Upper lobe of left lung (tissue), 6 donors: ENCODE measurements around the gene SLC44A2. TPM values are rescaled to one million over a fixed set of nuclear protein-coding genes. Genes with fewer than 3 reads are reported as not detected.

Experiments used
- ATAC-seq, 2 donors: fragments of 200-7000 bp; cut with Tn5 transposase; one replicate each; pipeline ENCODE4 v1.9.1; 2022; ENCODE audit warnings: mild to moderate bottlenecking in 2 of 2, moderate library complexity in 2 of 2; ENCODE audit not compliant: low FRiP score in 2 of 2
- DNase-seq, 2 donors: peaks; one replicate each; pipeline ENCODE4 v3.0.0-alpha.2; 2019 to 2020
- H3K27ac ChIP-seq, 4 donors: fragments of 200-600 bp; sonication (generic); one replicate each; pipeline ENCODE4 v1.5.1; 2016 to 2019
- H3K27me3 ChIP-seq, 4 donors: fragments of 200-600 bp; sonication (generic); one replicate each; pipeline ENCODE4 v1.5.1; 2017 to 2019
- H3K36me3 ChIP-seq, 4 donors: fragments of 200-600 bp; sonication (generic); one replicate each; pipeline ENCODE4 v1.5.1; 2016 to 2019
- H3K4me1 ChIP-seq, 4 donors: fragments of 200-600 bp; sonication (generic); one replicate each; pipeline ENCODE4 v1.5.1; 2018 to 2019
- H3K4me3 ChIP-seq, 4 donors: fragments of 200-600 bp; sonication (generic); one replicate each; pipeline ENCODE4 v1.5.1; 2017 to 2019; ENCODE audit warnings: mild to moderate bottlenecking in 2 of 4, moderate library complexity in 1 of 4
- H3K9me3 ChIP-seq, 4 donors: fragments of 200-600 bp; sonication (generic); one replicate each; pipeline ENCODE4 v1.5.1; 2018 to 2019
- CTCF ChIP-seq, 6 experiments: fragments of 450-650 bp in 4 of 6; fragments of 200-600 bp in 2 of 6; sonication (generic) in 2 of 6; IDR thresholded peaks; one replicate each; pipeline ENCODE4 v1.5.1; 2016 to 2019; ENCODE audit warnings: antibody characterized with exemption in 6 of 6
- EP300 ChIP-seq, 4 donors: sonication (generic); formaldehyde crosslinking; IDR thresholded peaks; one replicate each; pipeline ENCODE4 v1.5.1; 2017; ENCODE audit warnings: antibody characterized with exemption in 4 of 4, control low read depth in 2 of 4
- POLR2A ChIP-seq, 4 donors: fragments of 450-650 bp; IDR thresholded peaks; one replicate each; pipeline ENCODE4 v1.5.1; 2016 to 2017; ENCODE audit warnings: antibody characterized with exemption in 4 of 4, mild to moderate bottlenecking in 2 of 4
- POLR2AphosphoS5 ChIP-seq, 2 donors: sonication (generic); formaldehyde crosslinking; IDR thresholded peaks; one replicate each; pipeline ENCODE4 v1.5.1; 2017; ENCODE audit warnings: antibody characterized with exemption in 2 of 2
- WGBS, 2 donors: methylation state at CpG; one replicate each; pipeline ENCODE4 v1.1.5; 2017 to 2018; 5-methylcytosine and 5-hydroxymethylcytosine counted together
- total RNA-seq, 6 donors: library from RNA; depleted of rRNA in 4 of 6; stranded (reverse); fragments of >200 nt in 4 of 6; gene quantifications; one replicate each; pipeline versions ENCODE4 v1.1.0 to v1.2.1, GENCODE V29; 2016 to 2021
- donor health status: DM: no; HTN: no; CAD: no; lungs with moderate emphysema.
- donor health status: DM: no; HTN: yes; CAD: no; lungs with severe emphysema.

SLC44A2 gene
- total RNA-seq, 6 donors from 2014 or later, result 117 to 333 (median 197) TPM

GRCh38 chr19:10602330-10603083 lies 22.8 kb upstream of the SLC44A2 start:
- no peaks in the 10 kb centered on the region for H3K36me3 ChIP-seq
- ATAC-seq, result peak; percentile 94 to 98

GRCh38 chr19:10603084-10603872 lies 22.1 kb upstream of the SLC44A2 start:
- TF ChIP-seq POLR2AphosphoS5 (IDR thresholded peaks at IDR 0.05), result peak in 1 of 2 donors; percentile 50
- TF ChIP-seq CTCF (IDR thresholded peaks at IDR 0.05), result peak in 1 of 6 experiments; percentile 11
- peak in 1 of 4 donors; percentile 31 for TF ChIP-seq EP300 (IDR thresholded peaks at IDR 0.05)
- peak in 1 of 4 donors; percentile 49 for TF ChIP-seq POLR2A (IDR thresholded peaks at IDR 0.05)
- no peaks in the 10 kb centered on the region for H3K27me3 ChIP-seq
- ATAC-seq, result peak; percentile 48 to 64
- H3K4me3 ChIP-seq, result peak overlapping the region; percentile 72 to 99 (median 98)
- H3K4me1 ChIP-seq, result peaks cover 30 to 46% (median 43%) of the 10 kb centered on the region in 4 donors
- peak overlapping the region; percentile 90 to 98 (median 95) for H3K27ac ChIP-seq
- WGBS, 2 donors, result 3 to 6% methylated on average over 17 to 18 of the region's 19 CpGs
- H3K36me3 ChIP-seq, result no peaks in the 10 kb centered on the region
- DNase-seq, result peak; percentile 58 to 63
- H3K9me3 ChIP-seq, result no peaks in the 10 kb centered on the region

More at GRCh38 chr19:10602330-10603083, 22.8 kb upstream of the SLC44A2 start:
- Histone ChIP-seq H3K4me3 (peak overlapping the region; percentile 72 to 99 (median 98)), H3K4me1 (peaks cover 30 to 46% (median 43%) of the 10 kb centered on the region in 4 donors), H3K27me3 (no peaks in the 10 kb centered on the region), H3K9me3 (no peaks in the 10 kb centered on the region), H3K27ac (peak overlapping the region; percentile 90 to 98 (median 95))
- TF ChIP-seq CTCF (IDR thresholded peaks at IDR 0.05) (peak in 1 of 6 experiments; percentile 15), POLR2A (IDR thresholded peaks at IDR 0.05) (peak in 3 of 4 donors; percentile 31 to 70 (median 70)), EP300 (IDR thresholded peaks at IDR 0.05) (no peak), POLR2AphosphoS5 (IDR thresholded peaks at IDR 0.05) (peak; percentile 48 to 73)
- DNase-seq, result peak; percentile 88 to 98
- WGBS, 2 donors, result 0 to 1% methylated on average over 17 to 60 of the region's 76 CpGs

- TF ChIP-seq POLR2A (IDR thresholded peaks at IDR 0.05), result no peak
- TF ChIP-seq EP300 (IDR thresholded peaks at IDR 0.05), result peak in 2 of 4 donors; percentile 65 to 85
- TF ChIP-seq CTCF (IDR thresholded peaks at IDR 0.05), result no peak
- TF ChIP-seq POLR2AphosphoS5 (IDR thresholded peaks at IDR 0.05), result peak; percentile 35 to 36
- Histone ChIP-seq H3K4me1 (peaks cover 30 to 46% (median 43%) of the 10 kb centered on the region in 4 donors), H3K27ac (peak overlapping the region; percentile 90 to 98 (median 95)), H3K36me3 (no peaks in the 10 kb centered on the region), H3K9me3 (no peaks in the 10 kb centered on the region), H3K4me3 (peak overlapping the region; percentile 72 to 99 (median 98)), H3K27me3 (no peaks in the 10 kb centered on the region)
- 15 to 18% methylated on average over 9 of the region's 9 CpGs for WGBS, 2 donors
- peak; percentile 20 to 42 for ATAC-seq
- DNase-seq, result peak in 1 of 2 donors; percentile 51
These were observed 21.4 kb upstream of the SLC44A2 start for GRCh38 chr19:10603873-10604459.

- TF ChIP-seq CTCF (IDR thresholded peaks at IDR 0.05) (no peak), POLR2AphosphoS5 (IDR thresholded peaks at IDR 0.05) (peak; percentile 54 to 61), POLR2A (IDR thresholded peaks at IDR 0.05) (no peak), EP300 (IDR thresholded peaks at IDR 0.05) (no peak)
- H3K4me3 ChIP-seq, result peak overlapping the region in 3 of 4 donors; percentile 72 to 99 (median 99)
- ATAC-seq, result peak in 1 of 2 donors; percentile 34
These were observed 20.8 kb upstream of the SLC44A2 start for GRCh38 chr19:10604460-10604980.

More at GRCh38 chr19:10604460-10604980, 20.8 kb upstream of the SLC44A2 start:
- H3K4me1 ChIP-seq, result peaks cover 32 to 46% (median 43%) of the 10 kb centered on the region in 4 donors
- peak in 1 of 2 donors; percentile 54 for DNase-seq
- H3K9me3 ChIP-seq, result no peaks in the 10 kb centered on the region
- H3K27me3 ChIP-seq, result no peaks in the 10 kb centered on the region
- WGBS, 2 donors, result 45 to 48% methylated on average over 6 to 9 of the region's 9 CpGs
- peak overlapping the region; percentile 90 to 98 (median 95) for H3K27ac ChIP-seq
- H3K36me3 ChIP-seq, result no peaks in the 10 kb centered on the region
